Panc1 (cell line): ENCODE data around the gene CCR2.

ENCODE experiments used
- CTCF ChIP-seq: fragments of 450-650 bp; IDR thresholded peaks from 2 replicates; pipeline ENCODE4 v1.5.1; 2017; ENCODE audit warnings: mild to moderate bottlenecking
- POLR2AphosphoS5 ChIP-seq: IDR thresholded peaks from 2 replicates; pipeline ENCODE4 v1.6.1; 2012; ENCODE audit warnings: mild to moderate bottlenecking, low read depth, low read length, moderate library complexity
- REST ChIP-seq, 2 experiments: IDR thresholded peaks; 2 replicates each; pipeline ENCODE4 v1.6.1; 2011 to 2012; ENCODE audit warnings: low read depth in 2 of 2, control low read depth in 1 of 2, low read length in 1 of 2, mild to moderate bottlenecking in 1 of 2, moderate library complexity in 1 of 2; ENCODE audit not compliant: insufficient read depth in 1 of 2
- SIN3A ChIP-seq: IDR thresholded peaks from 2 replicates; pipeline ENCODE4 v1.6.1; 2012; ENCODE audit warnings: low read depth, mild to moderate bottlenecking, low read length, moderate library complexity, borderline replicate concordance; ENCODE audit not compliant: insufficient read depth
- TCF7L2 ChIP-seq: IDR thresholded peaks from 2 replicates; pipeline ENCODE4 v1.6.1; 2011; ENCODE audit warnings: mild to moderate bottlenecking, low read depth, low read length, inconsistent platforms

DNA sequence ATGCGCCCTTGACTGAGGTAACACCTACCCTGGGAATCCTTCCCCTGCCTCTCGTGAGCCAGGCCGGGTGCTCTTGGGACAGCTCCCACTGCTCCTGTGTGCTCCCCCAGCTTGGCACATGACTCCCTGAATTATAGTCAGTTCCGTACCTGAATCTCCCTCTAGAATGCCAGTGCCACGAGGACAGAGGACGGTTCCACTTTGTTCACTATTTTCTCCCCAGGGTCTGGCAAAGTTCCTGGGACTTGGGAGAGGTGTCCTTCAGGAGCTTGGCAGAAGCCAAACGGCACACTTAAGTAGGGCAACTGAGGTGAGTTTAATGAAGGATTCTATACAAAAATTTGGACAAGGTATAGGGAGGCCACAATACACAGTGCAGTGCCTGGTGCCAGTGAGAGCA, 43.2 kb downstream of the CCR2 start:
- TF ChIP-seq CTCF (no peak), POLR2AphosphoS5 (no peak), TCF7L2 (no peak), REST (IDR thresholded peaks at IDR 0.05; ENCODE audit: insufficient read depth in 1 of 2, low read depth in 2 of 2, low read length in 1 of 2) (no peak), SIN3A (no peak)
